Measurements from ENCODE around the gene TENM4. TPM values are rescaled to one million over a fixed set of nuclear protein-coding genes. Genes with fewer than 3 reads are reported as not detected.

Gene TENM4
- total and polyA plus RNA-seq, 5 experiments from 2014 or later: not detected

- H3K36me3 Mint-ChIP-seq: no peaks in the 10 kb centered on the region
- no peaks in the 10 kb centered on the region for H3K4me1 Mint-ChIP-seq
- ATAC-seq: no peak
- DNase-seq: no peak
- H3K27ac Mint-ChIP-seq: no peak overlapping the region
- no peaks in the 10 kb centered on the region for H3K9me3 Mint-ChIP-seq
- H3K27me3 Mint-ChIP-seq: peaks cover 0 to 3% (median 1%) of the 10 kb centered on the region in 5 donors
- no peak overlapping the region for H3K4me3 Mint-ChIP-seq
- POLR2A ChIA-PET: no interaction called here
Observed at GRCh38 chr11:78656984-78657383, 783.8 kb downstream of the TENM4 start.

GRCh38 chr11:78656327-78656726 lies 784.5 kb downstream of the TENM4 start:
- POLR2A ChIA-PET: no interaction called here
- Mint-ChIP-seq H3K4me1 (no peaks in the 10 kb centered on the region), H3K36me3 (no peaks in the 10 kb centered on the region), H3K9me3 (no peaks in the 10 kb centered on the region), H3K4me3 (no peak overlapping the region), H3K27ac (peak overlapping the region in 1 of 10 donors; percentile 6), H3K27me3 (peaks cover 0 to 6% (median 3%) of the 10 kb centered on the region in 5 donors)
- no peak for ATAC-seq
- DNase-seq: no peak

GRCh38 chr11:78655561-78655960 lies 785.3 kb downstream of the TENM4 start:
- no peaks in the 10 kb centered on the region for H3K9me3 Mint-ChIP-seq
- no peak for DNase-seq
- POLR2A ChIA-PET: no interaction called here
- H3K4me1 Mint-ChIP-seq: no peaks in the 10 kb centered on the region
- H3K27ac Mint-ChIP-seq: no peak overlapping the region
- H3K27me3 Mint-ChIP-seq: peaks cover 0 to 11% (median 4%) of the 10 kb centered on the region in 5 donors
- no peak overlapping the region for H3K4me3 Mint-ChIP-seq
- H3K36me3 Mint-ChIP-seq: no peaks in the 10 kb centered on the region
- no peak for ATAC-seq

GRCh38 chr11:78654866-78655265 lies 786.0 kb downstream of the TENM4 start:
- ATAC-seq (no peak), DNase-seq (no peak)
- peaks cover 0 to 11% (median 4%) of the 10 kb centered on the region in 5 donors for H3K27me3 Mint-ChIP-seq
- no peak overlapping the region for H3K4me3 Mint-ChIP-seq
- H3K36me3 Mint-ChIP-seq: no peaks in the 10 kb centered on the region
- POLR2A ChIA-PET: no interaction called here
- no peaks in the 10 kb centered on the region for H3K4me1 Mint-ChIP-seq
- no peak overlapping the region for H3K27ac Mint-ChIP-seq
- H3K9me3 Mint-ChIP-seq: no peaks in the 10 kb centered on the region

- H3K4me3 Mint-ChIP-seq: no peak overlapping the region
- H3K4me1 Mint-ChIP-seq: no peaks in the 10 kb centered on the region
- no peaks in the 10 kb centered on the region for H3K36me3 Mint-ChIP-seq
- H3K27me3 Mint-ChIP-seq: peaks cover 0 to 11% (median 4%) of the 10 kb centered on the region in 5 donors
- ATAC-seq (no peak), DNase-seq (no peak)
- POLR2A ChIA-PET: no interaction called here
- H3K9me3 Mint-ChIP-seq: no peaks in the 10 kb centered on the region
- no peak overlapping the region for H3K27ac Mint-ChIP-seq
Observed at GRCh38 chr11:78654071-78654470, 786.8 kb downstream of the TENM4 start.

- Mint-ChIP-seq H3K36me3 (no peaks in the 10 kb centered on the region), H3K9me3 (no peaks in the 10 kb centered on the region), H3K4me1 (no peaks in the 10 kb centered on the region), H3K27ac (no peak overlapping the region), H3K4me3 (no peak overlapping the region), H3K27me3 (peaks cover 0 to 11% (median 4%) of the 10 kb centered on the region in 5 donors)
- no peak for ATAC-seq
- DNase-seq: no peak
- POLR2A ChIA-PET: no interaction called here
Observed at GRCh38 chr11:78653294-78653909, 787.4 kb downstream of the TENM4 start.

GRCh38 chr11:78652843-78653239 lies 788.0 kb downstream of the TENM4 start:
- Mint-ChIP-seq H3K27me3 (peaks cover 0 to 11% (median 4%) of the 10 kb centered on the region in 5 donors), H3K4me3 (no peak overlapping the region), H3K9me3 (no peaks in the 10 kb centered on the region), H3K4me1 (no peaks in the 10 kb centered on the region), H3K27ac (peak overlapping the region in 1 of 10 donors; percentile 3), H3K36me3 (no peaks in the 10 kb centered on the region)
- ATAC-seq (no peak), DNase-seq (no peak)
- POLR2A ChIA-PET: no interaction called here

GRCh38 chr11:78651923-78652842 lies 788.6 kb downstream of the TENM4 start:
- no peaks in the 10 kb centered on the region for H3K9me3 Mint-ChIP-seq
- POLR2A ChIA-PET: no interaction called here
- no peak for DNase-seq
- no peak overlapping the region for H3K27ac Mint-ChIP-seq
- H3K4me1 Mint-ChIP-seq: no peaks in the 10 kb centered on the region
- no peak for ATAC-seq
- H3K27me3 Mint-ChIP-seq: peaks cover 0 to 11% (median 4%) of the 10 kb centered on the region in 5 donors
- H3K36me3 Mint-ChIP-seq: no peaks in the 10 kb centered on the region
- H3K4me3 Mint-ChIP-seq: no peak overlapping the region

- peaks cover 0 to 5% (median 0%) of the 10 kb centered on the region in 4 donors for H3K4me1 Mint-ChIP-seq
- no peaks in the 10 kb centered on the region for H3K9me3 Mint-ChIP-seq
- POLR2A ChIA-PET: no interaction called here
Observed at GRCh38 chr11:78651136-78651775, 789.6 kb downstream of the TENM4 start.

GRCh38 chr11:78649361-78650215 lies 791.2 kb downstream of the TENM4 start:
- H3K9me3 Mint-ChIP-seq: no peaks in the 10 kb centered on the region
- no peak for ATAC-seq
- H3K27me3 Mint-ChIP-seq: peaks cover 0 to 11% (median 7%) of the 10 kb centered on the region in 5 donors
- H3K4me1 Mint-ChIP-seq: peaks cover 1 to 18% (median 4%) of the 10 kb centered on the region in 4 donors
- POLR2A ChIA-PET: no interaction called here
- no peak for DNase-seq
- no peak overlapping the region for H3K4me3 Mint-ChIP-seq
- no peaks in the 10 kb centered on the region for H3K36me3 Mint-ChIP-seq
- no peak overlapping the region for H3K27ac Mint-ChIP-seq

More at GRCh38 chr11:78651136-78651775, 789.6 kb downstream of the TENM4 start:
- no peak overlapping the region for H3K4me3 Mint-ChIP-seq
- DNase-seq: no peak
- H3K27me3 Mint-ChIP-seq: peaks cover 0 to 11% (median 8%) of the 10 kb centered on the region in 5 donors
- H3K36me3 Mint-ChIP-seq: no peaks in the 10 kb centered on the region
- no peak overlapping the region for H3K27ac Mint-ChIP-seq
- ATAC-seq: no peak

GRCh38 chr11:78647986-78648875 lies 792.6 kb downstream of the TENM4 start:
- Mint-ChIP-seq H3K4me3 (no peak overlapping the region), H3K27ac (no peak overlapping the region), H3K4me1 (peaks cover 1 to 18% (median 4%) of the 10 kb centered on the region in 4 donors), H3K27me3 (peaks cover 0 to 11% (median 7%) of the 10 kb centered on the region in 5 donors), H3K9me3 (no peaks in the 10 kb centered on the region), H3K36me3 (no peaks in the 10 kb centered on the region)
- POLR2A ChIA-PET: no interaction called here
- ATAC-seq (no peak), DNase-seq (no peak)

Measured in naive thymus-derived CD8-positive, alpha-beta T cell (primary cell).